ENCODE results near the gene HSBP1L1.

HSBP1L1 gene

GRCh38 chr18:79916128-79916494 lies 48.3 kb upstream of the HSBP1L1 start:
- H3K36me3 ChIP-seq (ENCODE audit: control insufficient read depth in 2 of 2, insufficient read depth in 1 of 2, low read length in 2 of 2), result peaks cover 0 to 20% of the 10 kb centered on the region in 2 experiments; a peak in 2 of 3 replicates
- TF ChIP-seq ZNF548 (tag by site-specific recombination; IDR thresholded peaks at IDR 0.05) (no peak), ZNF777 (tag by site-specific recombination; IDR thresholded peaks at IDR 0.05; ENCODE audit: borderline replicate concordance) (no peak), ZNF791 (tag by site-specific recombination; IDR thresholded peaks at IDR 0.05) (no peak), ZNF404 (tag by site-specific recombination; IDR thresholded peaks at IDR 0.05) (no peak), ZBTB1 (tag by site-specific recombination; IDR thresholded peaks at IDR 0.05) (no peak), ZNF473 (tag by site-specific recombination; IDR thresholded peaks at IDR 0.05) (no peak), ZNF16 (tag by site-specific recombination; IDR thresholded peaks at IDR 0.05; ENCODE audit: low read depth) (no peak), ZNF302 (tag by site-specific recombination; IDR thresholded peaks at IDR 0.05; ENCODE audit: low read depth) (no peak), ZNF585B (tag by site-specific recombination; IDR thresholded peaks at IDR 0.05) (no peak), ZNF549 (tag by site-specific recombination; IDR thresholded peaks at IDR 0.05) (no peak), ZNF132 (tag by site-specific recombination; IDR thresholded peaks at IDR 0.05; ENCODE audit: borderline replicate concordance) (no peak), MZF1 (tag by site-specific recombination; IDR thresholded peaks at IDR 0.05; ENCODE audit: borderline replicate concordance) (no peak)
- TF ChIP-seq, protein P1, sequence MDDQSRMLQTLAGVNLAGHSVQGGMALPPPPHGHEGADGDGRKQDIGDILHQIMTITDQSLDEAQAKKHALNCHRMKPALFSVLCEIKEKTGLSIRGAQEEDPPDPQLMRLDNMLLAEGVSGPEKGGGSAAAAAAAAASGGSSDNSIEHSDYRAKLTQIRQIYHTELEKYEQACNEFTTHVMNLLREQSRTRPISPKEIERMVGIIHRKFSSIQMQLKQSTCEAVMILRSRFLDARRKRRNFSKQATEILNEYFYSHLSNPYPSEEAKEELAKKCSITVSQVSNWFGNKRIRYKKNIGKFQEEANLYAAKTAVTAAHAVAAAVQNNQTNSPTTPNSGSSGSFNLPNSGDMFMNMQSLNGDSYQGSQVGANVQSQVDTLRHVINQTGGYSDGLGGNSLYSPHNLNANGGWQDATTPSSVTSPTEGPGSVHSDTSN (CRISPR knock-in tag; IDR thresholded peaks at IDR 0.05), result no peak
- no peaks in the 10 kb centered on the region for H3K4me1 ChIP-seq (ENCODE audit: control insufficient read depth, insufficient read depth, low read length)
- ChIA-PET CTCF (no interaction called here), POLR2A (no interaction called here)
- no peak overlapping the region for H3K4me3 ChIP-seq (ENCODE audit: low read depth, low read length)
- no peak overlapping the region for H3K27ac ChIP-seq (ENCODE audit: extremely low read depth, low read depth, low read length)
- H3K9me3 ChIP-seq (ENCODE audit: control insufficient read depth, insufficient read depth, low read depth, low read length), result no peaks in the 10 kb centered on the region

GRCh38 chr18:79916546-79917168 lies 47.8 kb upstream of the HSBP1L1 start:
- H3K27ac ChIP-seq (ENCODE audit: extremely low read depth, low read depth, low read length), result no peak overlapping the region
- H3K4me1 ChIP-seq (ENCODE audit: control insufficient read depth, insufficient read depth, low read length), result no peaks in the 10 kb centered on the region
- H3K9me3 ChIP-seq (ENCODE audit: control insufficient read depth, insufficient read depth, low read depth, low read length), result no peaks in the 10 kb centered on the region
- H3K36me3 ChIP-seq (ENCODE audit: control insufficient read depth in 2 of 2, insufficient read depth in 1 of 2, low read length in 2 of 2), result peaks cover 0 to 20% of the 10 kb centered on the region in 2 experiments; a peak in 2 of 3 replicates
- TF ChIP-seq ZBTB17 (tag by site-specific recombination; IDR thresholded peaks at IDR 0.05), result no peak
- no peak for TF ChIP-seq ZNF239 (tag by site-specific recombination; IDR thresholded peaks at IDR 0.05)
- no peak for TF ChIP-seq ZFP69B (tag by site-specific recombination; IDR thresholded peaks at IDR 0.05)
- no peak for TF ChIP-seq GLIS2 (tag by site-specific recombination; IDR thresholded peaks at IDR 0.05)
- TF ChIP-seq, protein P2, sequence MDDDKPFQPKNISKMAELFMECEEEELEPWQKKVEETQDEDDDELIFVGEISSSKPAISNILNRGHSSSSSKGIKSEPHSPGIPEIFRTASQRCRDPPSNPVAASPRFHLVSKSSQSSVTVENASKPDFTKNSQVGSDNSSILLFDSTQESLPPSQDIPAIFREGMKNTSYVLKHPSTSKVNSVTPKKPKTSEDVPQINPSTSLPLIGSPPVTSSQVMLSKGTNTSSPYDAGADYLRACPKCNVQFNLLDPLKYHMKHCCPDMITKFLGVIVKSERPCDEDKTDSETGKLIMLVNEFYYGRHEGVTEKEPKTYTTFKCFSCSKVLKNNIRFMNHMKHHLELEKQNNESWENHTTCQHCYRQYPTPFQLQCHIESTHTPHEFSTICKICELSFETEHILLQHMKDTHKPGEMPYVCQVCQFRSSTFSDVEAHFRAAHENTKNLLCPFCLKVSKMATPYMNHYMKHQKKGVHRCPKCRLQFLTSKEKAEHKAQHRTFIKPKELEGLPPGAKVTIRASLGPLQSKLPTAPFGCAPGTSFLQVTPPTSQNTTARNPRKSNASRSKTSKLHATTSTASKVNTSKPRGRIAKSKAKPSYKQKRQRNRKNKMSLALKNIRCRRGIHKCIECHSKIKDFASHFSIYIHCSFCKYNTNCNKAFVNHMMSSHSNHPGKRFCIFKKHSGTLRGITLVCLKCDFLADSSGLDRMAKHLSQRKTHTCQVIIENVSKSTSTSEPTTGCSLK (tag by site-specific recombination; IDR thresholded peaks at IDR 0.05), result no peak
- TF ChIP-seq ZNF610 (tag by site-specific recombination; IDR thresholded peaks at IDR 0.05; ENCODE audit: borderline replicate concordance), result no peak
- TF ChIP-seq, protein P3, sequence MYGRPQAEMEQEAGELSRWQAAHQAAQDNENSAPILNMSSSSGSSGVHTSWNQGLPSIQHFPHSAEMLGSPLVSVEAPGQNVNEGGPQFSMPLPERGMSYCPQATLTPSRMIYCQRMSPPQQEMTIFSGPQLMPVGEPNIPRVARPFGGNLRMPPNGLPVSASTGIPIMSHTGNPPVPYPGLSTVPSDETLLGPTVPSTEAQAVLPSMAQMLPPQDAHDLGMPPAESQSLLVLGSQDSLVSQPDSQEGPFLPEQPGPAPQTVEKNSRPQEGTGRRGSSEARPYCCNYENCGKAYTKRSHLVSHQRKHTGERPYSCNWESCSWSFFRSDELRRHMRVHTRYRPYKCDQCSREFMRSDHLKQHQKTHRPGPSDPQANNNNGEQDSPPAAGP (tag by site-specific recombination; IDR thresholded peaks at IDR 0.05), result no peak
- no peak for TF ChIP-seq ZBTB8A (tag by site-specific recombination; IDR thresholded peaks at IDR 0.05)
- H3K4me3 ChIP-seq (ENCODE audit: low read depth, low read length), result no peak overlapping the region
- POLR2A ChIA-PET, result no interaction called here
- CTCF ChIA-PET, result no interaction called here

All from HEK293 (cell line).